Myometrial cell (primary cell): ENCODE data around the gene TBX10. TPM values are rescaled to one million over a fixed set of nuclear protein-coding genes. Genes with fewer than 3 reads are reported as not detected.

Experiments used
- total RNA-seq: library from RNA; depleted of rRNA; stranded (reverse); fragments of >200 nt; gene quantifications from 2 replicates; pipeline ENCODE4 v1.2.3, GENCODE V29; 2015

Gene TBX10
- total RNA-seq = not detected in 2 replicates

DNA sequence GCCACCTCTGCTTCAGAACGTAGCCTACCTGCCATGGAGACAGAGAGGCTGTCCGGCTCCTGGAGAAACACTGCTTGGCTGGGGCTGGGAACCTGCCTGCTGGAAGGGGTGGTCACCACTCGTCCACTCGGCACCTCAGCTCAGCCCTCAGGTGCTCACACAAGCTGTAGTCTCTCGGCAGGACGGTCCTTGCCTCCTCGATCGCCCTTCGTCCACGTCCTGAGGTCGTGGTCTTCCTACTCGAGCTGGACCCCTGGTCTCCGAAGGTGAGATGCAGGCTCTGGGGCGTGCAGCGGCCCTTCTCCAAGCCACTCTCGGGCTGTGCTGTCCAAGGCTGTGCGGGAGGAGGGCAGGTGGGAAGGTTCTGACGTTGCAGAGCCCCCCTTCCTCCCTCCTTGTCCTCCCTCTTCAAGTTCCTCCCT is at the start of gene TBX10:
TSS of gene TBX10 (minus strand) at position 326 of the 422 bp plus-strand sequence. CDS start at position 35, 291 bp downstream.

DNA sequence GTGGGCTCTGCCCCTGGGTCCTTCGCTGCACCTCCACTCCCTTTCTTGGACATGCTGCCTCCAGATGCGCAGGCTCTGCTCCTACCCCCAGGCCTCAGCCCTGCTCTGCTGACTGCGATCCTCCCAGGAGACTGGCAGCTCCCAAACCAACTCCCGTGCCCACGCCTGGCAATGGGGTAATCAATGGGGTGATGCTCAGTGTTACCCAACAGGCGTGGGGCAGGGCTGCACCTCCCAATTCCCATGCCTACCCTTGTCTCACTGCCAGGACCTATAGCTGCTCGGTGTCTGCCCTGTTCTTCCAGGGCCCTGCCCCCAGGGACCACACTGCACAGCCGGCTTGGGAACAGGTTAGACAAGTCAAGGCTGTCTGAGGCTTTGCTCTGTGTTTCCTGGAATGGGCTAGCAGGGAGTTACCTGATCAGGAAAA is 34.9 kb upstream of the TBX10 start, which contains the start of gene ALDH3B2:
TSS of gene ALDH3B2 (minus strand) at position 182 of the 430 bp plus-strand sequence. CDS start 7,688 bp downstream, outside the sequence.

GRCh38 chr11:67629386-67630227 is 10.0 kb downstream of the TBX10 start, which contains the start of gene NUDT8:
Gene NUDT8 (minus strand): TSS chr11:67629937. CDS start chr11:67629911, 26 bp downstream.

GRCh38 chr11:67606492-67607295 is 32.9 kb downstream of the TBX10 start, which contains the start of gene NDUFV1:
Gene NDUFV1 (plus strand): TSS chr11:67606936. CDS start chr11:67607005, 69 bp downstream.

DNA sequence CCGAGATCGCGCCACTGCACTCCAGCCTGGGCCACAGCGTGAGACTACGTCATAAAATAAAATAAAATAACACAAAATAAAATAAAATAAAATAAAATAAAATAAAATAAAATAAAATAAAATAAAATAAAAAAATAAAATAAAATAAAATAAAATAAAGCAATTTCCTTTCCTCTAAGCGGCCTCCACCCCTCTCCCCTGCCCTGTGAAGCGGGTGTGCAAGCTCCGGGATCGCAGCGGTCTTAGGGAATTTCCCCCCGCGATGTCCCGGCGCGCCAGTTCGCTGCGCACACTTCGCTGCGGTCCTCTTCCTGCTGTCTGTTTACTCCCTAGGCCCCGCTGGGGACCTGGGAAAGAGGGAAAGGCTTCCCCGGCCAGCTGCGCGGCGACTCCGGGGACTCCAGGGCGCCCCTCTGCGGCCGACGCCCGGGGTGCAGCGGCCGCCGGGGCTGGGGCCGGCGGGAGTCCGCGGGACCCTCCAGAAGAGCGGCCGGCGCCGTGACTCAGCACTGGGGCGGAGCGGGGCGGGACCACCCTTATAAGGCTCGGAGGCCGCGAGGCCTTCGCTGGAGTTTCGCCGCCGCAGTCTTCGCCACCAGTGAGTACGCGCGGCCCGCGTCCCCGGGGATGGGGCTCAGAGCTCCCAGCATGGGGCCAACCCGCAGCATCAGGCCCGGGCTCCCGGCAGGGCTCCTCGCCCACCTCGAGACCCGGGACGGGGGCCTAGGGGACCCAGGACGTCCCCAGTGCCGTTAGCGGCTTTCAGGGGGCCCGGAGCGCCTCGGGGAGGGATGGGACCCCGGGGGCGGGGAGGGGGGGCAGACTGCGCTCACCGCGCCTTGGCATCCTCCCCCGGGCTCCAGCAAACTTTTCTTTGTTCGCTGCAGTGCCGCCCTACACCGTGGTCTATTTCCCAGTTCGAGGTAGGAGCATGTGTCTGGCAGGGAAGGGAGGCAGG is 56.0 kb downstream of the TBX10 start, which contains the start of gene GSTP1:
TSS of gene GSTP1 (plus strand) at position 566 of the 958 bp plus-strand sequence. CDS start at position 598, 32 bp downstream.

Other genes starting within 250 kb of the TBX10 start
- 3.0 and 6.1 TPM in 2 replicates for gene RAD9A, start 247.8 kb downstream of the TBX10 start, total RNA-seq
- gene PPP1CA, start 237.9 kb downstream of the TBX10 start, total RNA-seq = 306 and 335 TPM in 2 replicates
- gene TBC1D10C, start 235.7 kb downstream of the TBX10 start, total RNA-seq = not detected in 2 replicates
- 0.86 TPM in 1 of 2 replicates, not detected in the other for gene CARNS1, start 224.1 kb downstream of the TBX10 start, total RNA-seq
- gene RPS6KB2, start 211.3 kb downstream of the TBX10 start, total RNA-seq = 64.0 and 77.3 TPM in 2 replicates
- gene PTPRCAP, start 202.1 kb downstream of the TBX10 start, total RNA-seq = 0.89 TPM in 1 of 2 replicates, not detected in the other
- 109 and 128 TPM in 2 replicates for gene CORO1B, start 196.3 kb downstream of the TBX10 start, total RNA-seq
- gene GPR152, start 187.0 kb downstream of the TBX10 start, total RNA-seq = not detected in 2 replicates
- not detected in 2 replicates for gene CABP4, start 184.4 kb downstream of the TBX10 start, total RNA-seq
- 27.4 and 56.9 TPM in 2 replicates for gene TMEM134, start 170.5 kb downstream of the TBX10 start, total RNA-seq
- 63.6 and 75.2 TPM in 2 replicates for gene AIP, start 156.7 kb downstream of the TBX10 start, total RNA-seq
- 29.2 and 30.3 TPM in 2 replicates for gene PITPNM1, start 134.4 kb downstream of the TBX10 start, total RNA-seq
- gene CDK2AP2, start 131.6 kb downstream of the TBX10 start, total RNA-seq = 41.2 and 48.4 TPM in 2 replicates
- not detected in 2 replicates for gene CABP2, start 116.3 kb downstream of the TBX10 start, total RNA-seq
- gene GSTP1, start 56.0 kb downstream of the TBX10 start, total RNA-seq = 1,006 and 1,636 TPM in 2 replicates
- 248 and 322 TPM in 2 replicates for gene NDUFV1, start 32.8 kb downstream of the TBX10 start, total RNA-seq
- gene NUDT8, start 9.8 kb downstream of the TBX10 start, total RNA-seq = 13.6 and 14.1 TPM in 2 replicates
- gene ACY3, start 11.0 kb upstream of the TBX10 start, total RNA-seq = 0.35 TPM in 1 of 2 replicates, not detected in the other
- gene ALDH3B2, start 34.9 kb upstream of the TBX10 start, total RNA-seq = not detected in 2 replicates